D721Med (cell line): ENCODE results near the gene LDB2.

Experiments
- DNase-seq: peaks from one replicate; pipeline ENCODE4 v3.0.0; 2011; ENCODE audit warnings: low spot score; ENCODE audit not compliant: insufficient read length
- FAIRE-seq: peaks from 2 replicates; lab custom pipeline; 2011; peaks lifted over from hg19 to GRCh38; lab: Jason Lieb, UNC
- TF ChIP-seq, protein P1 (sequence below): IDR thresholded peaks from 2 replicates; pipeline ENCODE4 v1.5.1; 2012; ENCODE audit warnings: mild to moderate bottlenecking, control low read depth; ENCODE audit not compliant: insufficient read depth; ENCODE audit errors: missing control alignments

Gene LDB2

DNA sequence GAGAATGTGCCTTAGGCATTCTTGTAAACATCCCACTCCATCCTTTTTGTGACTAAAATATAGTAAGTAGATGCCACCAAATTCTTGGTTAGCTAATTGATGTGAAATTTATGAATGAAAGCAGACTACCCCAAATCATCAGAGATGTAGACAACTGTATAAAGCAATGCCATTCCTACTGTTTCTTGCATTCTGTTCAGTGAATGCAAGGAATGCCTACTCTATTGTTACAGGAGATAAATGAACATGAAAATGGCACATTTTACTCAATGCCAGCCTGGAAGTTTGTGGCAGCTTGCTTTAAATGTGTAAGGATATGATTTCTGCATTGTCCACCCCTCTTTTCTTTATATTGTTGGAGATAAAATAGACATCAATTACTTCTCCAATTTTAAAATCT lies 317.9 kb downstream of the LDB2 start:
- TF ChIP-seq, protein P1, sequence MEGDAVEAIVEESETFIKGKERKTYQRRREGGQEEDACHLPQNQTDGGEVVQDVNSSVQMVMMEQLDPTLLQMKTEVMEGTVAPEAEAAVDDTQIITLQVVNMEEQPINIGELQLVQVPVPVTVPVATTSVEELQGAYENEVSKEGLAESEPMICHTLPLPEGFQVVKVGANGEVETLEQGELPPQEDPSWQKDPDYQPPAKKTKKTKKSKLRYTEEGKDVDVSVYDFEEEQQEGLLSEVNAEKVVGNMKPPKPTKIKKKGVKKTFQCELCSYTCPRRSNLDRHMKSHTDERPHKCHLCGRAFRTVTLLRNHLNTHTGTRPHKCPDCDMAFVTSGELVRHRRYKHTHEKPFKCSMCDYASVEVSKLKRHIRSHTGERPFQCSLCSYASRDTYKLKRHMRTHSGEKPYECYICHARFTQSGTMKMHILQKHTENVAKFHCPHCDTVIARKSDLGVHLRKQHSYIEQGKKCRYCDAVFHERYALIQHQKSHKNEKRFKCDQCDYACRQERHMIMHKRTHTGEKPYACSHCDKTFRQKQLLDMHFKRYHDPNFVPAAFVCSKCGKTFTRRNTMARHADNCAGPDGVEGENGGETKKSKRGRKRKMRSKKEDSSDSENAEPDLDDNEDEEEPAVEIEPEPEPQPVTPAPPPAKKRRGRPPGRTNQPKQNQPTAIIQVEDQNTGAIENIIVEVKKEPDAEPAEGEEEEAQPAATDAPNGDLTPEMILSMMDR, result no peak
- DNase-seq, result no peak
- no peak for FAIRE-seq

DNA sequence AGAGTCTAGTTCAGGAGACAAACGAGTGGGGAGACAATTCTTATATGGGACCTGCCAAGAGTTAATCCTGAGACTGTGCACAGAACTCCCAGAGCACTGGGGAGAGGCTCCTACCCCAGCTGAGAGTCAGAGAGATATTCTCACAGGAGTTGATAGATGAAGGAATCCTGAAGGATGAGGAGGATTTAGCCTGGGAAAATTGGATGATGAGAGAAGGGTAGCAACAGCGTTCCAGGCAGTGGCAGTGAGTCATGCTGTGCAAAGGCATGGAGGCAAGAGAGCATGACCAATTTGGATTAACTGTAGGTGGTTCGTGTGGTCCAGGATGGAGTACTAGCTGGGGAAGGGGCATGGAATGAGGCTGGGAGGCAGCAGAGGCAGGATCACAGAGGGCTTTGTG lies 318.6 kb downstream of the LDB2 start:
- DNase-seq (no peak), FAIRE-seq (no peak)
- TF ChIP-seq, protein P1, result no peak

DNA sequence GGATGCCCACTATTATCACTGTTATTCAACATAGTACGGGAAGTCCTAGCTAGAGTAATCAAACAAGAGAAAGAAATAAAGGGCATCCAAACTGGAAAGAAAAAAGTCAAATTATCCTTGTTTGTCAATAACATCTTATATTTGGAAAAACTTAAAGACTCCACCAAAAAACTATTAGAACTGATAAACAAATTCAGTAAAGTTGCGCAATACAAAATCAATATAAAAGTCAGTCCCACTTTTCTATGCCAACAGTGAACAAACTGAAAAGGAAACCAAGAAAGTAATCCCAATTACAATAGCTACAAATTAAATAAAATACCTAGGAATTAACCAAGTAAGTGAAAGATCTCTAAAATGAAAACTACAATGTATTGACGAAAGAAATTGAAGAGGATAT lies 321.3 kb downstream of the LDB2 start:
- TF ChIP-seq, protein P1, result no peak
- FAIRE-seq (no peak), DNase-seq (no peak)

DNA sequence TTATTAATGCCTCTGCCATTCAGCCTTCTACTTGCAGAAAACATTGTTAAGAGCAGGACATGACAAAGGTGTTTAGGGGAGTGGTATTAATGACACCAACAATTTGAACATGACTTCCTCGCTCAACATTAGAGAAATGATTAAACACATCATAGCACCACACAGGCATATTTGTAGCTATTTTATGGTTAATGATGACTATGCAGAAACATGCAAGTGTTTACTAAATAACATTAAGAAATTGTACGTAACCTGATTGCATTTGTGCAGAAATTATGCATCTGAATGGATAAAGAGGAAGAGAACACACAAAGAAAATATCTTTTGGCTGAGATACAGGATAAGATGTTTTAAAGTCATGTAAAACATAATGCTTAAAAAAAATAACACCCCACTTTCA lies 323.5 kb downstream of the LDB2 start:
- DNase-seq (no peak), FAIRE-seq (no peak)
- TF ChIP-seq, protein P1, result no peak

DNA sequence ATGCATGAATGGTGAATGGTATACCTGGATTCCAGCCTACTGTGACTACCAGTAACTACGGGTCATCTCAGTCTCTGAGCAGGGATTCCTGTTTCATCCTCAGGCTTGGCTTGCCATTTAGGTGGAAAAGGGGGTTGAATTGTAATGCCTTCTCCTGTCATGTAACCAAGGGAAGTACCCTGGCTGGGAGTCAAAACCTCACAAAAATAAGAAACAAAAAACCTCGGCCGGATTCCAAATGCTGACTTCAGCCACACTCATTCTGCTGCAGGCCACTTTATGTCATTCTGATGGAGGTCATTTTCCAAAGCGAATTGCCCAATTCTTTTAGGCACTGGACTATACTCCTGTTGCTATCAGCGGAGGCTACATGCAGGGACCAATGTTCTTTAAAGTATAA lies 324.7 kb downstream of the LDB2 start:
- DNase-seq, result no peak
- FAIRE-seq, result no peak
- TF ChIP-seq, protein P1, result no peak

DNA sequence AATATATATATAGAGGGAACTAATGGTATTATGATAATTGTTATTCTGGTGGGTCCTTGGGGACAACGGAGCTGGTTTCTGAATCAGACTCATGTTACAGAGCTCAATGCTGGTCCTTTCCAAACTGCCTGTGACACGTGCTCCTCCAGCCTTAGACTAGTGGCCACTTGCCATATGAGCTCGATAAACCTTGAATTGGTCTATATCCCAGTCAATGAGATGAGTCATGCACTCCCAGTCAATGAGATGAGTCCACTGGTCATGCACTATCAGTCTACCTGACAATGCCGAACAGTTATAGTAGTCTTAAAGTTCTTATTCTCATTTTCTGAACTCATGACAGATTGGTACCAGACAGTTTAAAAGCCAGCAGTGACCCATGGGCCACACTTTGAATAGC lies 325.2 kb downstream of the LDB2 start:
- FAIRE-seq (no peak), DNase-seq (no peak)
- TF ChIP-seq, protein P1, result no peak

DNA sequence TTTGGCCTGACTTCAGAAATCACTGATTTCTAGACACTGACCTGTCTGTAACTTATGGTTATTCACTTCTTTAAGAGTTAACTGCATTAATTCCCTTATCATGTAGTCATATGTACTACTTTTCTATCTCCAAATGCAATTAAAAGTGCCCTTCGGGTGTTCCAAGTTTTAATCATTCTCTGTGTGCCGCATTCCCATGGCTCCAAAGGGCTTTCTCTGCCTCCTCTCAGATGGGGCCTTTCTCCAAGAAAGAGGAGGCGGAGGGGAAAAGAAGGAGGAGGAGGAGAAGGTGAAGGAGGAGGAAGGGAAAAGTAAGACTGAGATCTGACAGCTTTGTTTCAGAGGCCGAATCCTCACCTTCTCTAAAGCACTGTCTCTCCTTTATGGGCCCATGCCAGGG lies 325.8 kb downstream of the LDB2 start:
- no peak for FAIRE-seq
- DNase-seq, result no peak
- TF ChIP-seq, protein P1, result no peak
